HG03521 (cell line): ENCODE data around the gene TMTC1.
"Not testable (repeated sequence)": the region's sequence is repeated elsewhere in the genome, so short reads cannot be mapped to it uniquely, and the experiment has no call there.

Source experiments
- ATAC-seq: cut with Tn5 transposase; IDR thresholded peaks from one replicate; pipeline ENCODE4 v1.9.1; 2021; ENCODE audit warnings: mild to moderate bottlenecking, moderate library complexity; ENCODE audit not compliant: unreplicated experiment

Gene TMTC1

DNA sequence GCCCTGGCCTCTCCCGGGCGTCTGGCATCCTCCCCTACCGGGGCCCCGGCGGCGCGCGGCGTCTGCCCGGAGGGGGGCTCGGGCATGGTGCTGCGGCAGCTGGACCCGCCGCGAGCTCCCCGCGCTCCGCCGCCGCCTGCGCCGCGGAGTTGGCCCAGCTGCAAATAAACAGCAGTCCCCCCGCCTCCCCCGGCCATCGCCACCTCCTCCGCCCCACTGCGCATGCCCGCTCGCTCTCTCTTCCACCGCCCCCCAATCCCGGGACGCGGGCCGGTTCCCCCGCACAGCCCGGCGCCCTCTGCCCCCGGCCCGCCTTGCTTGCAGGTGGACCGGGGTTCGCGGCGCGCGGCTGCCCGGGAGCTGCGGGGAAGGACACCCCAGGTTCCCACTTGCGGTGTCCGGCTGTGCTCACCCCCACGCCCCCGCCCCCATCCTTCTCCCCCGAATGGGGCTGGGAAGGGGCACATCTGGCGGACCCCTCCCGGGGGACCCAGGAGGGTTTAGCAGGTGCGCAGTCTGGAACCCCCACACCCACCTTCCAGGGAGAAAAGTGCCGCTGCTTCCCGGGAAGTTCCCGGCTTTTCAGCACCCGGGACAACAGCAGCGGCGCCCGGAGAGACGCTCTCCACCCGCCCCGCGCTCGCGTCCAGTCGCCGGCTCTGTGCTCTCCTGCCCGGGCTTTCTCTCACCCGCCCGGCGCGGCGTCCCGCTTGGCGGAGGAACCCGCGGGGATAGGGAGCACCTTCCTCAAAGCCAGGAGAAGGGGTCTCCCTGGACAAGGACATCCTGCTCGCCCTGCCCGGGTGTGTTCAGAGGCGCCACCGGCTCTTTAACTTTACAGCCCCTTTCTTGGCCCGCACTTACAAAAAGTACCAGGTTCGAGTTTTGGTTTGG lies at the start of gene TMTC1:
TSS of gene TMTC1 (minus strand) at position 170 of the 894 bp plus-strand sequence. CDS start 191 bp downstream, outside the sequence.
- ATAC-seq, result no peak

DNA sequence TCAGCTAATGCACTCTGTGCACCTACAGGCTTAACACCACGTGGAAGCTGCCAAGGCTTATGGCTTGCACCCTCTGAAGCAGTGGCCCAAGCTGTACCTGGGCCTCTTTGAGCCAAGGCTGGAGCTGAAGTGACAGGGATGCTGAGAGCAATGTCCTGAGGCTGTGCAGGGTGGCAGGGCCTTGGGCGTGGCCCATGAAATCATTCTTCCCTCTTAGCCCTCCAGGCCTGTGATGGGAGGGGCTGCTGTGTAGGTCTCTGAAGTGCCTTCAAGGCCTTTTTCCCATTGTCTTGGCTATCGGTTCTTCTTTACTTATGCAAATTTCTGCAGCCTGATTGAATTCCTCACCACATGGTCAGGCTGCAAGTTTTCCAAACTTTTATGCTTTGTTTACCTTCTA lies 47.4 kb upstream of the TMTC1 start:
- ATAC-seq, result no peak

GRCh38 chr12:29830391-29830790 lies 46.6 kb upstream of the TMTC1 start:
- no peak for ATAC-seq

GRCh38 chr12:29818916-29819623 lies 35.3 kb upstream of the TMTC1 start:
- no peak for ATAC-seq

- no peak for ATAC-seq
Measured at GRCh38 chr12:29816874-29817725, 33.4 kb upstream of the TMTC1 start.

DNA sequence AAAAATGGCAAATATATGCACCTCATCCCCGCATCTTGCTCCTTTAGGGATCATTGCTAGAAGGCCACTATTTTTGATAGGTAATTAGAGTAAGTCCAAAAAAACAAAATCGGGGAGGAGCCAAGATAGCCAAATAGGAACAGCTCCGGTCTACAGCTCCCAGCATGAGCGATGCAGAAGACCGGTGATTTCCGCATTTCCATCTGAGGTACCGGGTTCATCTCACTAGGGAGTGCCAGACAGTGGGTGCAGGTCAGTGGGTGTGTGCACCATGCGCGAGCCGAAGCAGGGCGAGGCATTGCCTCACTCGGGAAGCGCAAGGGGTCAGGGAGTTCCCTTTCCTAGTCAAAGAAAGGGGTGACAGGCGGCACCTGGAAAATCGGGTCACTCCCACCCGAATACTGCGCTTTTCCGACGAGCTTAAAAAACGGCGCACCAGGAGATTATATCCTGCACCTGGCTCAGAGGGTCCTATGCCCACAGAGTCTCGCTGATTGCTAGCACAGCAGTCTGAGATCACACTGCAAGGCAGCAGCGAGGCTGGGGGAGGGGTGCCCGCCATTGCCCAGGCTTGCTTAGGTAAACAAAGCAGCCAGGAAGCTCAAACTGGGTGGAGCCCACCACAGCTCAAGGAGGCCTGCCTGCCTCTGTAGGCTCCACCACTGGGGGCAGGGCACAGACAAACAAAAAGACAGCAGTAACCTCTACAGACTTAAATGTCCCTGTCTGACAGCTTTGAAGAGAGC lies 26.0 kb upstream of the TMTC1 start:
- not testable (repeated sequence) for ATAC-seq

DNA sequence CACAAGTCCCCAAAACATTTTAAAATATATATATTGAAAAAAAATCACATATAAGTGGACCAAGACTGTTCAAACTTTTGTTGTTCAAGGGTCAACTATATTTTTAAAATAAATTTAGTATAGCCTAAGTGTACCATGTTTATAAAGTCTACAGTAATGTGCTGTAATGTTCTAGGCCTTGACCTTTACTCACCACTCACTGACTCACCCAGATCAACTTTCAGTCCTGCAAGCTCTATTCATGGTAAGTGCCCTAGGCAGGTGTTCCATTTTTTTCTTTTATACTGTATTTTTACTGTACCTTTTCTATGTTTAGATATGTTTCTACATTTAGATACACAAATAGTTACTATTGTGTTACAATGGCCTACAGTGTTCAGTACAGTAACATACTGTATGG lies 23.4 kb upstream of the TMTC1 start:
- ATAC-seq, result no peak

DNA sequence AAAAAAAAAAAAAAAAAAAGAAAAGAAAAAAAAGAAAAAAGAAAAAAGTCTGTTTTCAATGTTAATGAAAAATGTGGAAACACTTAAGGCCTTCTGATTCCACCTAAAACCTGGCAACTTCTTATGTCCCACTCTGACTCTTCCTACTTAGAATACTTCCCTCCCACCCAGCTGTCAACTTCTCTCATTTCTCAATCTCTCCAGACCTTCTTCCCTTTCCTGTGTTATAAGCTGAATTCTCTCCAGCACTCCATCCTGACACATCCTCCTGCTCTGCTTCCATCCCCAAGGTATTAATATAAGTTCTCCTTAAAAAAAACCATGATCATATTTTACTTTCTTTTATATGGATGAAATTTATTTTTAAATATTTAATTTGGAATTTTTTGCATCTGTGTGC lies 20.3 kb upstream of the TMTC1 start:
- no peak for ATAC-seq

DNA sequence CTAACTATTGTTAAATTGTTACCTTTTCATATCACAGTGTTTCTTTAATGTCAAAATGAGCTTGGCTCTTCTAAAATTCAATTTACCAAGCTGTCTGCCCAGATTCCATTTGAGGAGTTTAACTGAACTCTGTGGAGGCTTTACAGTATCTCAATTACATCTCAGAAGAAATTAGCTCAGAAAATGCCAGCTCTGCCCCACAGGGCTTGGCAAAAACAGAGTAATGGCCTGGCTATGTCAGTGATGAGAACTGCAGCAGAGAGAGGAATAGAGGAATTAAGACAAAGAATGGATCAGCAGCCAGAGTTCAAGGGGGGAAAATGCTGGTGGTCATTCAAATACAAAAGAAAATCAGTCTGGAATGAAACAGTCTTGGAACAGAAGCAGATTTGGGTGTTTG lies 15.8 kb upstream of the TMTC1 start:
- ATAC-seq, result no peak

- no peak for ATAC-seq
Measured at GRCh38 chr12:29797565-29798355, 14.0 kb upstream of the TMTC1 start.

GRCh38 chr12:29796823-29797263 lies 13.1 kb upstream of the TMTC1 start:
- ATAC-seq, result no peak

DNA sequence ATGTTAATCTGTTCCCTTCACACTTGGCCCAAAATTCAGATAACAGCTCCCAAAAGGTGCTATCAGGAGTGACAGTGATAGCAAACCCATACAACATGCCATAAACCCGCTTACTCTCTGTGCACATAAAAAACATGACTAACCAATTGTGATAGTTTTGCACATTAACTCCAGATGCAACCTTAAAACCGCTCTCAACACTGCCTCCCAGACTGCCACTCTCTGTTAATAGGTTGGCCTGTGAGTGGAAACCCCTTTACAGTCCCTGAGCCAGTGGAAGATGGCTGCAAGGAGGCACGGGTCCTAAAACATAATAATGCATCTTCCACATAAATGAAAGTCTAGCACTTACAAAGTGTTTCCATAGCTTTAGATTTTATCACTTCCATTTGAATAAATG lies 12.0 kb upstream of the TMTC1 start:
- ATAC-seq, result no peak

DNA sequence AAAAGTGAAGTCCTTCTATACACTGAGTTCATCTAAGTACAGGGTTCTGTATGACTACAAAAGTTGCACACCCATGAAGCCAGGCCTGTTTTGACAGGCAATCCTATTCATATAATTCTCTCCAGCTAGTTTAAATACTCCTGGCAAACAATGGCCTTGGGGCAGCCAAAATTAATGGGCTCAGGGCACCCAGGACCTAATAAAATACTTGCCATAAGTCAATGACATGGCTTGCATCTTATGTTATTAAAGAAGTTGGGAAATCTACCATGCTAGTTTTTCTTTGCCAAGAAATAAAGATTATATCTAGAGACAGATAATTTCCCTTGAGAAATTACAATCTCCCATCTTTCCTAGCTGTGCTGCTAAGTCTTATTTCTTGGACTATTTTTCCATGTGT lies 11.1 kb upstream of the TMTC1 start:
- no peak for ATAC-seq

GRCh38 chr12:29792853-29793252 lies 9.1 kb upstream of the TMTC1 start:
- no peak for ATAC-seq

- ATAC-seq, result no peak
Measured at GRCh38 chr12:29792132-29792531, 8.4 kb upstream of the TMTC1 start.

- no peak for ATAC-seq
Measured at GRCh38 chr12:29782871-29783772, 620 bp downstream of the TMTC1 start.

- peak; percentile 64 for ATAC-seq
Measured at GRCh38 chr12:29782285-29782870, 1.4 kb downstream of the TMTC1 start.

DNA sequence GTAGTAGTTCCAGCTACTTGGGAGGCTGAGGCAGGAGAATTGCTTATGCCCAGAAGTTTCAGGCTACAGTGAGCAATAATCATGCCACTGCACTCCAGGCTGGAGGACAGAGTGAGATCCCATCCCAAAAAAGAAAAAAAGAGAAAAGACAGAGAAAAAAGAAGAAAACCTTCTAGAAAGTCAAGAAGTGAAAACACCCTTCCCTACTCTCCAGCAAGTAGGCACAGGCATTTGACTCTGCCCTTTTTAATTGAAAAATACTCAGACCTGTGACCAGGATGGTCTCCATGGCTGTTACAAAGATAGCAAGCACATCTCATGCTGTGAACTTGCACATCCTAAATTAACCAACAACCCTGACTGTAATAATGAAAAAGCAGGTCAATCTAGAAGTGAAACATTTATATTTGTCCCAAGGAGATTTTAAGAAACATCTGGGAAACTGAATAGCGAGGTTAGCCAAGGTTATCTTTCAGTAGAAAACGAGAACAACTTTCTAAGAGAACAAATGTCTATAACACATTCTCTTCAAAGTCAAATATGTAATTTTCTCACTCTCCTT lies 2.0 kb downstream of the TMTC1 start:
- ATAC-seq, result no peak
